Measurements from ENCODE around the gene SETD2. TPM values are rescaled to one million over a fixed set of nuclear protein-coding genes. Genes with fewer than 3 reads are reported as not detected.

The SETD2 gene
- total RNA-seq, 1 donor from 2014 or later: 65.7 TPM

DNA sequence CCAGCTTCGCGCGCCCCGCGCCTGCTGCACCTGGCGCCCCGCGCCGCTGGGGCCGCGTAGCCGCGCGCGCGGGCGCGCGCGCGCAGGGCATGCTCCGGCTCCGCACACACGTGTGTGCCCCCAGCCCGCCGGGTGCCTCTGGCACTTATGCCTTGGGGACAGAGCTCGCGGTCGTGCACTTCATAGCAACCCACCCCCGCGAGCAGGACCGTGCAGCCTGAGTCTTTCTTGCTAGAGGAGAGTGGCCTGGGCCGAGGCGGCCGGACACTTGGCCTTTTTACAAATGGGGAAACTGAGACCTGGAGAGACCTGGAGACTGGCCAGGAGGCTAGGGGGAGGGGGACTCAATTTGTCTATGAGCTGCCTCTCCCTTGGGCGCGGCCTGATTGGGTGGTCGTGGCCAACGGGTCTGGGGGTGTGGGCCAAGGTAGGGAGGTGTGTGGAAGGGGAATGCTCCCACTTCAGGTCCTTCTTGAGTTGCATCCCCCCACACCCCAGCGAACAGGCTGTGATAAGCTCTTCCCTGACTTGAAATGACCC lies 183.9 kb downstream of the SETD2 start:
- no peaks in the 10 kb centered on the region for H3K9me3 Mint-ChIP-seq
- peak overlapping the region; percentile 84 for H3K4me3 Mint-ChIP-seq
- H3K27ac Mint-ChIP-seq: peak overlapping the region; percentile 50
- no peaks in the 10 kb centered on the region for H3K27me3 Mint-ChIP-seq
- ChIA-PET POLR2A (interaction anchor here (1.0 to 8.3 kb wide), 13 partner anchors 8 to 401 kb away, joined by 3 to 189 read pairs (median 5); partner anchors contain the start of gene PTPN23), CTCF (interaction anchor here (1.2 to 1.5 kb wide), 2 partner anchors 57 to 113 kb away, joined by 3 to 6 read pairs; no protein-coding TSS in a partner anchor)
- intact Hi-C loops (cut with micrococcal nuclease): loop anchor here (1.0 to 10.0 kb wide), 8 partner anchors 7 to 535 kb away; partner anchors contain the start of genes ELP6, PTPN23 and SETD2
- H3K4me1 Mint-ChIP-seq: peaks cover 67% of the 10 kb centered on the region
- TF ChIP-seq, protein P1, sequence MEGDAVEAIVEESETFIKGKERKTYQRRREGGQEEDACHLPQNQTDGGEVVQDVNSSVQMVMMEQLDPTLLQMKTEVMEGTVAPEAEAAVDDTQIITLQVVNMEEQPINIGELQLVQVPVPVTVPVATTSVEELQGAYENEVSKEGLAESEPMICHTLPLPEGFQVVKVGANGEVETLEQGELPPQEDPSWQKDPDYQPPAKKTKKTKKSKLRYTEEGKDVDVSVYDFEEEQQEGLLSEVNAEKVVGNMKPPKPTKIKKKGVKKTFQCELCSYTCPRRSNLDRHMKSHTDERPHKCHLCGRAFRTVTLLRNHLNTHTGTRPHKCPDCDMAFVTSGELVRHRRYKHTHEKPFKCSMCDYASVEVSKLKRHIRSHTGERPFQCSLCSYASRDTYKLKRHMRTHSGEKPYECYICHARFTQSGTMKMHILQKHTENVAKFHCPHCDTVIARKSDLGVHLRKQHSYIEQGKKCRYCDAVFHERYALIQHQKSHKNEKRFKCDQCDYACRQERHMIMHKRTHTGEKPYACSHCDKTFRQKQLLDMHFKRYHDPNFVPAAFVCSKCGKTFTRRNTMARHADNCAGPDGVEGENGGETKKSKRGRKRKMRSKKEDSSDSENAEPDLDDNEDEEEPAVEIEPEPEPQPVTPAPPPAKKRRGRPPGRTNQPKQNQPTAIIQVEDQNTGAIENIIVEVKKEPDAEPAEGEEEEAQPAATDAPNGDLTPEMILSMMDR (IDR thresholded peaks at IDR 0.05): no peak
- DNase-seq (no peak), ATAC-seq (ENCODE audit: low read depth) (peak; percentile 2)
- peaks cover 12% of the 10 kb centered on the region for H3K36me3 Mint-ChIP-seq (ENCODE audit: low read depth)

DNA sequence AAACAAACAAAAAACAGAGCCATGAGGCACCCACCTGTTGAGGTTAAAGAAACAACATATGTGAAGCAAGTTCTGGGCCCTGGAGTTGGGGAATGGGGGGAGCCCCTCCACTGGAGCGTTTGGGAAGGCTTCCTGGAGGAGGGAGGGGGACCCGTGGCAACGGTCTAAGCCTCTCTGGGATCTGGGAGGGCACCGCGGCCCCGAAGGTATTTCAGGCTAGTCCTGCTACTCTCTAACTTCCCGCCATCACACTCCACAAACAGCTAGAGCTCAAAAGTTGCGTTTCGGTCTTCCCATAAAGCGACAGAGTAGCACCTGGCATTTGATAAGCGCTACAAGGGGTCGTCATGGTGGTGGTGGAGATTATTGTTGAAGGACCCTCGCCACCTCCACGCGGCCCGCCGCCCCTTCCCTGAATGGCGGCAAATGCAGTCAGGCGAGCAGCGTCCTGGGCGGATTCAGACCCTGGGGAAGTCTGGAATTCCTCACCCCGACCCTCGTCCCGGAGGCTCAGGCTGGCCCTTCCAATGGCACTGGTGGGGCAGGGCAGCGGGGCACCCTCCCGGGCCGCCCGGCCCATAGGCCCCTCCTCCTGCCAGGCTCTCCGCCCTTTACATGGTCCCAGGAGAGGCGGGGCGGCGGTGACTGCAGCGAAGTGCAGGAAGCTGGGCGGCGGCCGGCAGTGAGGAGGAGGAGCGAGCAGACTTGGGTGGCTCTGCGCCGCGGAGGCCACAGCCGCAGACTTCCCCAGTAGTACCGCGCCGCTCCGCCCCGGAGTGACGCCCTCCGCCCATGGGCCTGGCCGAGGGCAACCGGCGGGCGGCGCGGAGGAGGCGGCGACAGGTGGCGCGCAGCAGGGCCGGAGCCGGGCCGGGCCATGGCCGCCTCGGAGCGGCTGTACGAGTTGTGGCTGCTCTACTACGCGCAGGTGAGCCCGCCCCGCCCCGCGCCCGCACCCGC lies 184.6 kb downstream of the SETD2 start, which contains the start of gene NBEAL2:
Gene NBEAL2, plus strand, starts transcription at position 682 of the 960 bp plus-strand sequence. Its CDS starts 196 bp downstream, at position 878.
- H3K27ac Mint-ChIP-seq: peak within 1 kb of the TSS; percentile 88
- H3K4me3 Mint-ChIP-seq: peak within 1 kb of the TSS; percentile 86
- intact Hi-C loops (cut with micrococcal nuclease): loop anchor here (1.0 to 10.0 kb wide), 8 partner anchors 8 to 536 kb away; partner anchors contain the start of genes ELP6, PTPN23 and SETD2
- no peaks in the 10 kb centered on the region for H3K9me3 Mint-ChIP-seq
- ChIA-PET CTCF (interaction anchor here (0.7 to 1.5 kb wide), 6 partner anchors 15 to 112 kb away, joined by 3 to 6 read pairs (median 4); no protein-coding TSS in a partner anchor), POLR2A (interaction anchor here (0.7 to 8.3 kb wide), 15 partner anchors 9 to 1263 kb away, joined by 3 to 189 read pairs (median 5); partner anchors contain the start of gene PTPN23)
- DNase-seq: peak; percentile 92
- H3K27me3 Mint-ChIP-seq: no peaks in the 10 kb centered on the region
- H3K36me3 Mint-ChIP-seq (ENCODE audit: low read depth): peaks cover 15% of the 10 kb centered on the region
- TF ChIP-seq, protein P1 (IDR thresholded peaks at IDR 0.05): no peak
- peaks cover 67% of the 10 kb centered on the region for H3K4me1 Mint-ChIP-seq
- ATAC-seq (ENCODE audit: low read depth): peak; percentile 80

DNA sequence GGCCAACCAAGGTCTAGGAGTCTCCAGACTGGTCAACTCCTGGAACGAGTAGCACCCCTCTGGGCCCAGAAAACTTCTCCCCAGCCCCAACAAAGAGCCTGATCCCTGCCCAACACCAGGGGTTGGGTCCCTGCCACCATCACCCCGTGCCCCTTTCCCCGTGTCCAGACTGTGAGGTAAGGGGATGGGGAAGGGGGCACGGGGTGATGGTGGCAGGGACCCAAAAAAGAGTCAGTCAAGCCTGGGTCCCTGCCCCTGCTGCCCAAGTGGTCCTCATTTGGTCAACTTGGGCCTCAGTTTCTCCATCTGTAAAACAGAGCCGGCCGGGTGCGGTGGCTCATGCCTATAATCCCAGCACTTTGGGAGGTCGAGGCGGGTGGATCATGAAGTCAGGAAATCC lies 185.5 kb downstream of the SETD2 start:
- ChIA-PET POLR2A (interaction anchor here (0.7 to 8.3 kb wide), 5 partner anchors 10 to 1264 kb away, joined by 3 to 189 read pairs (median 12); no protein-coding TSS in a partner anchor), CTCF (interaction anchor here (0.7 to 1.3 kb wide), 2 partner anchors 52 to 69 kb away, joined by 4 read pairs; no protein-coding TSS in a partner anchor)
- Mint-ChIP-seq H3K4me1 (peaks cover 69% of the 10 kb centered on the region), H3K27me3 (no peaks in the 10 kb centered on the region), H3K27ac (peak overlapping the region; percentile 97), H3K9me3 (no peaks in the 10 kb centered on the region), H3K36me3 (ENCODE audit: low read depth) (peaks cover 15% of the 10 kb centered on the region), H3K4me3 (peak overlapping the region; percentile 97)
- ATAC-seq (ENCODE audit: low read depth): no peak
- intact Hi-C loops (cut with micrococcal nuclease): loop anchor here (5.0 to 10.0 kb wide), 4 partner anchors 184 to 536 kb away; partner anchors contain the start of genes ELP6, PTPN23 and SETD2
- DNase-seq: no peak
- TF ChIP-seq, protein P1 (IDR thresholded peaks at IDR 0.05): no peak

DNA sequence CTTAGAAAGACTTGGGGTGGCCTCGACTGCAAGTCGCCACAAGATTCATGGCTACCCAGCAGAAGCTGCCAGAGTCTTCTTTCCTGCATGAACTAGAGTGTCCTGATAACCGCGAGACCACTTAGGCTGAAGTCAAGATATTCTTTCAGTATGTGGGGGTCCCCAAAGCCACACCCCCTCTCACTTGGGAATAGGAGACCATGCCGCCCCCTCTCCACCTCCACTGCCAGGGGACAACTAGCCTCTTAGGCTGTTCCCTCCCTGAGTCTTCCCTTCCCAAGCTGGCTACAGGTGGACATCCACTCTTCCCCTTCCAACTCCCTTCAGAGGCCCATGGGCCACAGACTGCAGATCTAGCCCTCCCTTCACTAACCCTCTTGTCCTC lies 186.1 kb downstream of the SETD2 start:
- DNase-seq (no peak), ATAC-seq (ENCODE audit: low read depth) (no peak)
- Mint-ChIP-seq H3K27me3 (no peaks in the 10 kb centered on the region), H3K9me3 (no peaks in the 10 kb centered on the region), H3K4me1 (peaks cover 71% of the 10 kb centered on the region), H3K4me3 (peak overlapping the region; percentile 97), H3K36me3 (ENCODE audit: low read depth) (peaks cover 16% of the 10 kb centered on the region), H3K27ac (peak overlapping the region; percentile 97)
- CTCF ChIA-PET: interaction anchor here (1.3 kb wide), 1 partner anchor 68 kb away, joined by 4 read pairs; no protein-coding TSS in a partner anchor
- intact Hi-C loops (cut with micrococcal nuclease): loop anchor here (5.0 to 10.0 kb wide), 4 partner anchors 184 to 537 kb away; partner anchors contain the start of genes ELP6, PTPN23 and SETD2
- TF ChIP-seq, protein P1 (IDR thresholded peaks at IDR 0.05): no peak
- POLR2A ChIA-PET: interaction anchor here (0.6 to 8.3 kb wide), 6 partner anchors 10 to 48 kb away, joined by 3 to 189 read pairs (median 22); no protein-coding TSS in a partner anchor
